OCI-LY7 (cell line): ENCODE measurements around the gene TLCD1. TPM values are rescaled to one million over a fixed set of nuclear protein-coding genes. Genes with fewer than 3 reads are reported as not detected.

Experiments
- BruUV-seq: library from RNA; stranded (reverse); fragments of 400-500 nt; replicated peaks from 2 replicates; lab custom pipeline; 2021; lab: Mats Ljungman, UMichigan
- CTCF ChIA-PET: fragments of 300-600 bp; sonication (Branson Sonifier 250); formaldehyde crosslinking; loops from one replicate; lab custom pipeline; 2022; ENCODE audit warnings: antibody characterized with exemption; ENCODE audit not compliant: unreplicated experiment; lab: Charles Lee
- POLR2A ChIA-PET: fragments of 300-600 bp; sonication (Branson Sonifier 250); formaldehyde crosslinking; loops from one replicate; lab custom pipeline; 2022; ENCODE audit warnings: antibody characterized with exemption; lab: Charles Lee
- DNase-seq: peaks from one replicate; pipeline ENCODE4 v3.0.0-alpha.2; 2015; ENCODE audit warnings: low spot score
- H2AFZ ChIP-seq: fragments of 200-600 bp; sonication (generic), shearing (Covaris generic); 2 replicates; pipeline ENCODE4 v1.6.1; 2014; ENCODE audit warnings: mild to moderate bottlenecking, antibody characterized with exemption, low read length, moderate library complexity
- H3K27ac ChIP-seq: fragments of 200-600 bp; sonication (generic); 2 replicates; pipeline ENCODE4 v1.5.1; 2014; ENCODE audit warnings: mixed run types, low read depth, mild to moderate bottlenecking, moderate library complexity, low read length, inconsistent platforms; ENCODE audit not compliant: poor library complexity, severe bottlenecking
- H3K36me3 ChIP-seq: fragments of 200-600 bp; sonication (generic); 2 replicates; pipeline ENCODE4 v1.6.1; 2014; ENCODE audit warnings: mild to moderate bottlenecking, antibody characterized with exemption, low read length, moderate library complexity, mixed read lengths; ENCODE audit not compliant: insufficient read depth
- H3K4me1 ChIP-seq: fragments of 200-600 bp; sonication (generic); 2 replicates; pipeline ENCODE4 v1.5.1; 2014; ENCODE audit warnings: mild to moderate bottlenecking, low read length; ENCODE audit not compliant: insufficient read depth, poor library complexity, severe bottlenecking
- H3K4me2 ChIP-seq: fragments of 200-600 bp; sonication (generic); 2 replicates; pipeline ENCODE4 v1.6.1; 2014; ENCODE audit warnings: mild to moderate bottlenecking, low read length
- H3K4me3 ChIP-seq: fragments of 200-600 bp; sonication (generic); 2 replicates; pipeline ENCODE4 v1.5.1; 2014; ENCODE audit warnings: mild to moderate bottlenecking, low read depth, low read length; ENCODE audit not compliant: poor library complexity, severe bottlenecking
- H3K79me2 ChIP-seq: fragments of 200-600 bp; sonication (generic); 2 replicates; pipeline ENCODE4 v1.6.1; 2016; ENCODE audit warnings: low read depth, mild to moderate bottlenecking, low read length, moderate library complexity, mixed read lengths; ENCODE audit not compliant: insufficient read depth
- H3K9me2 ChIP-seq: fragments of 200-600 bp; sonication (generic); 2 replicates; pipeline ENCODE4 v1.6.1; 2016; ENCODE audit warnings: mild to moderate bottlenecking, low read length, mixed read lengths; ENCODE audit not compliant: insufficient read depth
- H3K9me3 ChIP-seq: fragments of 200-600 bp; sonication (generic); 2 replicates; pipeline ENCODE4 v1.6.1; 2014; ENCODE audit warnings: mild to moderate bottlenecking, mixed run types, low read length, mixed read lengths
- H4K20me1 ChIP-seq: fragments of 200-600 bp; sonication (generic); 2 replicates; pipeline ENCODE4 v1.6.1; 2014; ENCODE audit warnings: mild to moderate bottlenecking, antibody characterized with exemption, low read length, moderate library complexity, mixed read lengths; ENCODE audit not compliant: insufficient read depth
- CTCF ChIP-seq: fragments of 200-600 bp; sonication (generic); conservative IDR thresholded peaks from 2 replicates; pipeline ENCODE4 v1.5.1; 2014; ENCODE audit warnings: mild to moderate bottlenecking, antibody characterized with exemption, low read length, moderate library complexity, mixed read lengths
- EZH2phosphoT487 ChIP-seq: fragments of 200-600 bp; sonication (generic); IDR thresholded peaks from 2 replicates; pipeline ENCODE4 v1.6.1; 2018; ENCODE audit warnings: low read depth, borderline replicate concordance, mild to moderate bottlenecking, mixed run types, antibody characterized with exemption, low read length, moderate library complexity, mixed read lengths
- intact Hi-C: fragments of 100-400 bp; cut with micrococcal nuclease; formaldehyde crosslinking; loops from one replicate; pipeline ENCODE4 v1.10.0; 2022; ENCODE audit not compliant: unreplicated experiment
- total RNA-seq, 2 experiments: library from RNA; depleted of rRNA in 1 of 2; stranded (reverse); fragments of >200 nt in 1 of 2; shearing (Covaris generic) in 1 of 2; gene quantifications; 2 replicates each; pipeline ENCODE4 v1.2.3, GENCODE V29; 2014 to 2022

The TLCD1 gene
- total RNA-seq, 2 experiments from 2014 or later, result 0.28 to 2.5 TPM

GRCh38 chr17:28747801-28748750 lies 22.0 kb upstream of the TLCD1 start:
- intact Hi-C loops, result no loop called here
- Histone ChIP-seq H3K9me2 (no peaks in the 10 kb centered on the region), H3K36me3 (peaks cover 83% of the 10 kb centered on the region), H4K20me1 (peaks cover 30% of the 10 kb centered on the region), H3K27ac (no peak overlapping the region), H2AFZ (no peak overlapping the region), H3K4me2 (peak overlapping the region; percentile 96; the same call in 1 of the 2 replicates), H3K9me3 (no peaks in the 10 kb centered on the region), H3K4me1 (peaks cover 40% of the 10 kb centered on the region), H3K79me2 (peaks cover 39% of the 10 kb centered on the region), H3K4me3 (no peak overlapping the region)
- no TSS peak for BruUV-seq
- CTCF ChIA-PET, result interaction anchor here (1.1 to 3.3 kb wide), 2 partner anchors 20 to 38 kb away, joined by 3 to 27 read pairs; partner anchors contain the start of genes NEK8 and TLCD1
- POLR2A ChIA-PET, result interaction anchor here (0.6 to 1.6 kb wide), 2 partner anchors 20 to 985 kb away, joined by 4 to 12 read pairs; no protein-coding TSS in a partner anchor
- TF ChIP-seq EZH2phosphoT487 (no peak), CTCF (0 out of 2 replicates have a peak, but pooled peaks have one; percentile 21)
- no peak for DNase-seq

GRCh38 chr17:28747051-28747691 lies 21.1 kb upstream of the TLCD1 start:
- Histone ChIP-seq H4K20me1 (peaks cover 30% of the 10 kb centered on the region), H3K9me2 (no peaks in the 10 kb centered on the region), H3K4me3 (peak overlapping the region; percentile 98), H3K4me1 (peaks cover 49% of the 10 kb centered on the region), H3K9me3 (no peaks in the 10 kb centered on the region), H3K36me3 (peaks cover 78% of the 10 kb centered on the region), H3K79me2 (peaks cover 39% of the 10 kb centered on the region), H2AFZ (no peak overlapping the region), H3K27ac (peak overlapping the region; percentile 95), H3K4me2 (peak overlapping the region; percentile 96)
- CTCF ChIA-PET, result interaction anchor here (3.5 kb wide), 1 partner anchor 20 kb away, joined by 18 read pairs; the partner anchor contains the start of gene TLCD1
- no peak for TF ChIP-seq EZH2phosphoT487
- TF ChIP-seq CTCF, result no peak
- DNase-seq, result no peak
- POLR2A ChIA-PET, result interaction anchor here (1.6 kb wide), 1 partner anchor 19 kb away, joined by 12 read pairs; no protein-coding TSS in a partner anchor
- BruUV-seq, result no TSS peak
- intact Hi-C loops, result no loop called here
